ENCODE data around the gene FST.

Gene FST

GRCh38 chr5:53479045-53479589 is 1.3 kb upstream of the FST start:
- CTCF ChIA-PET, result interaction anchor here (0.5 to 1.0 kb wide), 4 partner anchors 356 to 743 kb away, joined by 3 to 6 read pairs (median 4); no protein-coding TSS in a partner anchor
- POLR2A ChIA-PET (ENCODE audit: low non-redundant PET), result no interaction called here
- no peak for TF ChIP-seq CTCF (conservative IDR thresholded peaks at IDR 0.05; ENCODE audit: low read depth)
- peak overlapping the region; percentile 97 for H3K27ac ChIP-seq
- DNase-seq (ENCODE audit: low spot score), result peak; percentile 57

DNA sequence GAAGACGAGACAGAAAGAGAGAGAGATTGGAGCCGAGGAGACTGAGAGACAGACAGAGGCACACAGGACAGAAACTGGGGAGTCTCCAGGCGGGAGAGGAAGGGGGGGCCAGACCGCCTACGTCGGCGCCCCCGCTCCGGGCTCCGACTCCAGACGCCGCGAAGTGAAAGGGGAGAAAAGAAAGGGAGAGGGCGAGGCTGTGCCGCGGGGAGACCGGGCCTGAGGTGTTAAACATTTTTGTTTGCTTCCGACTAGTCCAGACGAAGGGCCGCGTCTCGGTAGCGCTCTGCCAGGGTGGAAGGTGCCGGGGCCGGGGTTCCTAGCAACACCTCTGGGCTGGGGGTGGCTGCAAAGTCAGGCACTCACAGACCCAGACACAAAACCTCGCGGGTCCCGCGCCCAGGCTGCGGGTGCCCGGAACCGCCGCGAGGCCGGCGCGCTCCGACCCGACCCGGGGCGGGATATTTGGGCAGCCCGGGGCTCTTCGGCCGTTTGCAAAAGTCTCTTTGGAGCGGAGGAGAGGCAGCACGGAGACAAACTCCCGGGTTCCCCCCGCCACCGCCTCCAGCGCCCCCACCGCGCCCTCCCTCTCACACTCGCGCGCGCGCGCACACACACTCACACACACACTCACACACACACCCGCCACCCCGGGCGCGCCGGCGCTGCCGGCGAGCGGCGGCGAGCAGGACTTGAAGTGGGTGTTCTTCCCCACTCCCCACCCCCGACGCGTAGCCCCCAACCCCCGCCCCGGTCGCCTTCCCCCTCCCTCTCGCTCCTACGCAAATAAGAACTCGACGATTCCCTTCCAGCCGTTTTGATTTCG is 626 bp upstream of the FST start:
- POLR2A ChIA-PET (ENCODE audit: low non-redundant PET), result no interaction called here

GRCh38 chr5:53481159-53481886 is 894 bp downstream of the FST start:
- peak overlapping the region; percentile 97 for H3K27ac ChIP-seq
- DNase-seq (ENCODE audit: low spot score), result no peak
- ChIA-PET CTCF (interaction anchor here (0.6 to 0.7 kb wide), 5 partner anchors 170 to 1544 kb away, joined by 4 to 7 read pairs (median 5); no protein-coding TSS in a partner anchor), POLR2A (ENCODE audit: low non-redundant PET) (interaction anchor here (0.7 to 0.8 kb wide), 2 partner anchors 53 to 753 kb away, joined by 5 to 10 read pairs; no protein-coding TSS in a partner anchor)
- TF ChIP-seq CTCF (conservative IDR thresholded peaks at IDR 0.05; ENCODE audit: low read depth), result no peak

More for the DNA sequence above, 626 bp upstream of the FST start:
- peak overlapping the region; percentile 97 for H3K27ac ChIP-seq
- no peak for TF ChIP-seq CTCF (conservative IDR thresholded peaks at IDR 0.05; ENCODE audit: low read depth)
- CTCF ChIA-PET, result interaction anchor here (0.5 to 1.0 kb wide), 4 partner anchors 281 to 742 kb away, joined by 3 to 4 read pairs (median 3); no protein-coding TSS in a partner anchor
- DNase-seq (ENCODE audit: low spot score), result peak; percentile 74

GRCh38 chr5:53481887-53482716 is 1.7 kb downstream of the FST start:
- peak; percentile 25; the same call in 1 of the 2 replicates for TF ChIP-seq CTCF (conservative IDR thresholded peaks at IDR 0.05; ENCODE audit: low read depth)
- ChIA-PET POLR2A (ENCODE audit: low non-redundant PET) (no interaction called here), CTCF (interaction anchor here (0.6 kb wide), 5 partner anchors 47 to 1543 kb away, joined by 4 to 7 read pairs (median 5); no protein-coding TSS in a partner anchor)
- peak; percentile 92 for DNase-seq (ENCODE audit: low spot score)
- peak overlapping the region; percentile 85 for H3K27ac ChIP-seq

DNA sequence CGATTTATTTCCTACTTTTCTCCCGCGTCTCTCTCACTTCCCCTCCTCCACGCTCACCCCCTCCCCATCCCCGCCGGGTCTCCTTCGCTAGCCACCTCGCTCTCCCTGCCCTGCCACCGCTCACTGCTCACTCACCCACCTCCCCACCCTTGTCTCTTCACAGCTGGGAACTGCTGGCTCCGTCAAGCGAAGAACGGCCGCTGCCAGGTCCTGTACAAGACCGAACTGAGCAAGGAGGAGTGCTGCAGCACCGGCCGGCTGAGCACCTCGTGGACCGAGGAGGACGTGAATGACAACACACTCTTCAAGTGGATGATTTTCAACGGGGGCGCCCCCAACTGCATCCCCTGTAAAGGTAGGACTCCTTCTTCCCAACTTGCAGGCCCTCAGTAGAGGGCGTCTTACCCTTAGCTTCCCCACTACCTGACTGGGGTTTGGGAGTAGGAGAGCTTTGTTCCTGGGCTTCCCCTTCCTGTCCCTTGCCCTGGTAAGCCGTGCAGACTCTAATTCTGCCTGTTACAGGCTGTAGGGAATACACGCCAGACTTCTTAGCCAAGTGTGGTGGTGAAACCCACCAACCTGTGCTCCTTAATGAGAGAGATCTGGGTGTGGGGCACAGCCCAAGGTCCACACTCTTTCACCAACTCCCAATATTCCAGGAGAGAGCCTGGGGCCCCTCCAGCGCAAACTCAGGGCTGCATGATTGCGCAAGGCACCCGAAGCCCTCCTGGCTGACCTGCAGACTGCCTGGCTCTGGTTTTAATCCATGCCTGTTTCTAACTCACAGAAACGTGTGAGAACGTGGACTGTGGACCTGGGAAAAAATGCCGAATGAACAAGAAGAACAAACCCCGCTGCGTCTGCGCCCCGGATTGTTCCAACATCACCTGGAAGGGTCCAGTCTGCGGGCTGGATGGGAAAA is 2.5 kb downstream of the FST start:
- peak; percentile 50 for TF ChIP-seq CTCF (conservative IDR thresholded peaks at IDR 0.05; ENCODE audit: low read depth)
- peak; percentile 35 for DNase-seq (ENCODE audit: low spot score)
- CTCF ChIA-PET, result interaction anchor here (0.6 kb wide), 2 partner anchors 46 to 1663 kb away, joined by 3 to 7 read pairs; no protein-coding TSS in a partner anchor
- POLR2A ChIA-PET (ENCODE audit: low non-redundant PET), result no interaction called here
- peak overlapping the region; percentile 85 for H3K27ac ChIP-seq

Data from RWPE1 (cell line).